PC-9 (cell line): ENCODE data around the gene LRP1-AS. TPM values are rescaled to one million over a fixed set of nuclear protein-coding genes. Genes with fewer than 3 reads are reported as not detected.

Source experiments
- BruUV-seq: library from RNA; stranded (reverse); fragments of 400-500 nt; replicated peaks from 2 replicates; lab custom pipeline; 2021; lab: Mats Ljungman, UMichigan
- CTCF ChIA-PET: fragments of 300-600 bp; sonication (Branson Sonifier 250); formaldehyde crosslinking; loops from one replicate; lab custom pipeline; 2022; ENCODE audit warnings: antibody characterized with exemption; lab: Charles Lee
- POLR2A ChIA-PET: fragments of 300-600 bp; sonication (Branson Sonifier 250); formaldehyde crosslinking; loops from one replicate; lab custom pipeline; 2022; ENCODE audit warnings: antibody characterized with exemption; ENCODE audit not compliant: unreplicated experiment; lab: Charles Lee
- DNase-seq, 2 experiments: peaks; one replicate each; pipeline versions ENCODE4 v3.0.0 to v3.0.0-alpha.2; 2015 to 2022; ENCODE audit warnings: mixed read lengths in 1 of 2
- H2AFZ ChIP-seq: fragments of 200-600 bp; sonication (generic); 2 replicates; pipeline ENCODE4 v1.8.1; 2017; ENCODE audit warnings: antibody characterized with exemption
- H3F3A ChIP-seq: fragments of 200-600 bp; sonication (generic); 2 replicates; pipeline ENCODE4 v1.8.1; 2017; ENCODE audit warnings: antibody characterized with exemption, mild to moderate bottlenecking, low read depth; ENCODE audit not compliant: insufficient read depth
- H3K27ac ChIP-seq: fragments of 200-600 bp; sonication (generic); 2 replicates; pipeline ENCODE4 v1.6.1; 2016; ENCODE audit warnings: mixed run types
- H3K27me3 ChIP-seq: fragments of 200-600 bp; sonication (generic); 2 replicates; pipeline ENCODE4 v1.6.1; 2016; ENCODE audit warnings: low read depth, mixed run types; ENCODE audit not compliant: insufficient read depth
- H3K36me3 ChIP-seq: fragments of 200-600 bp; sonication (generic); 2 replicates; pipeline ENCODE4 v1.6.1; 2016; ENCODE audit warnings: low read depth, mixed run types
- H3K4me1 ChIP-seq: fragments of 200-600 bp; sonication (generic); replicated peaks from 2 replicates; pipeline ENCODE4 v1.6.1; 2016; ENCODE audit warnings: mixed run types; ENCODE audit not compliant: insufficient read depth
- H3K4me2 ChIP-seq: fragments of 200-600 bp; sonication (generic); 2 replicates; pipeline ENCODE4 v1.6.1; 2017; ENCODE audit warnings: mixed run types
- H3K4me3 ChIP-seq: fragments of 200-600 bp; sonication (generic); 2 replicates; pipeline ENCODE4 v1.6.1; 2016; ENCODE audit warnings: mixed run types
- H3K79me2 ChIP-seq: fragments of 200-600 bp; sonication (generic); 2 replicates; pipeline ENCODE4 v1.6.1; 2017; ENCODE audit warnings: low read depth, mixed run types
- H3K9me2 ChIP-seq: fragments of 200-600 bp; sonication (generic); 2 replicates; pipeline ENCODE4 v1.8.1; 2017; ENCODE audit warnings: mild to moderate bottlenecking; ENCODE audit not compliant: insufficient read depth
- H3K9me3 ChIP-seq: fragments of 200-600 bp; sonication (generic); 2 replicates; pipeline ENCODE4 v1.8.1; 2016; ENCODE audit warnings: low read depth; ENCODE audit not compliant: insufficient read depth
- H4K20me1 ChIP-seq: fragments of 200-600 bp; sonication (generic); 2 replicates; pipeline ENCODE4 v1.8.1; 2017; ENCODE audit not compliant: insufficient read depth
- CTCF ChIP-seq: fragments of 200-600 bp; sonication (generic); conservative IDR thresholded peaks from 2 replicates; pipeline ENCODE4 v1.6.1; 2017; ENCODE audit warnings: mixed run types, antibody characterized with exemption, mild to moderate bottlenecking, moderate library complexity
- EZH2 ChIP-seq: fragments of 200-600 bp; sonication (generic); IDR thresholded peaks from 2 replicates; pipeline ENCODE4 v1.8.0; 2017; ENCODE audit warnings: antibody characterized with exemption, low read depth
- intact Hi-C: fragments of 100-400 bp; cut with micrococcal nuclease; formaldehyde crosslinking; loops from one replicate; pipeline ENCODE4 v1.10.0; 2022; ENCODE audit not compliant: unreplicated experiment
- total RNA-seq: library from RNA; stranded (reverse); gene quantifications from 2 replicates; pipeline ENCODE4 v1.2.3, GENCODE V29; 2021

Gene LRP1-AS
- total RNA-seq, 1 experiment from 2014 or later: not detected

- POLR2A ChIA-PET: no interaction called here
- no peak overlapping the region for H3K4me2 ChIP-seq
- no peaks in the 10 kb centered on the region for H3K79me2 ChIP-seq
- no peaks in the 10 kb centered on the region for H4K20me1 ChIP-seq
- H3K9me2 ChIP-seq: no peaks in the 10 kb centered on the region
- no peak for TF ChIP-seq CTCF
- no peak for TF ChIP-seq EZH2
- intact Hi-C loops: no loop called here
- H3K4me3 ChIP-seq: no peak overlapping the region
- no peaks in the 10 kb centered on the region for H3K4me1 ChIP-seq
- no peak for DNase-seq
- H3K27me3 ChIP-seq: no peaks in the 10 kb centered on the region
- H2AFZ ChIP-seq: no peak overlapping the region
- H3K36me3 ChIP-seq: no peaks in the 10 kb centered on the region
- H3K9me3 ChIP-seq: no peaks in the 10 kb centered on the region
- no peaks in the 10 kb centered on the region for H3F3A ChIP-seq
- H3K27ac ChIP-seq: no peak overlapping the region
- no TSS peak for BruUV-seq
- CTCF ChIA-PET: interaction anchor here (0.6 kb wide), 1 partner anchor 42 kb away, joined by 6 read pairs; no protein-coding TSS in a partner anchor
Observed at GRCh38 chr12:57195611-57196371, 48.4 kb upstream of the LRP1-AS start.

GRCh38 chr12:57195186-57195585 is 47.8 kb upstream of the LRP1-AS start:
- H3K9me3 ChIP-seq: no peaks in the 10 kb centered on the region
- H2AFZ ChIP-seq: no peak overlapping the region
- H3K36me3 ChIP-seq: no peaks in the 10 kb centered on the region
- H3K9me2 ChIP-seq: no peaks in the 10 kb centered on the region
- H3K4me2 ChIP-seq: no peak overlapping the region
- H3F3A ChIP-seq: no peaks in the 10 kb centered on the region
- BruUV-seq: no TSS peak
- H3K4me1 ChIP-seq: no peaks in the 10 kb centered on the region
- ChIA-PET CTCF (no interaction called here), POLR2A (no interaction called here)
- TF ChIP-seq EZH2 (no peak), CTCF (no peak)
- H3K4me3 ChIP-seq: no peak overlapping the region
- H3K79me2 ChIP-seq: no peaks in the 10 kb centered on the region
- no peak for DNase-seq
- intact Hi-C loops: no loop called here
- H4K20me1 ChIP-seq: no peaks in the 10 kb centered on the region
- H3K27ac ChIP-seq: no peak overlapping the region
- no peaks in the 10 kb centered on the region for H3K27me3 ChIP-seq

- Histone ChIP-seq H3K27me3 (no peaks in the 10 kb centered on the region), H3K4me2 (no peak overlapping the region), H3K9me2 (no peaks in the 10 kb centered on the region), H4K20me1 (no peaks in the 10 kb centered on the region), H3K79me2 (no peaks in the 10 kb centered on the region), H3K4me1 (no peaks in the 10 kb centered on the region), H3F3A (no peaks in the 10 kb centered on the region), H3K4me3 (no peak overlapping the region), H2AFZ (no peak overlapping the region), H3K36me3 (no peaks in the 10 kb centered on the region), H3K27ac (no peak overlapping the region), H3K9me3 (no peaks in the 10 kb centered on the region)
- TF ChIP-seq CTCF (no peak), EZH2 (no peak)
- CTCF ChIA-PET: no interaction called here
- no TSS peak for BruUV-seq
- intact Hi-C loops: no loop called here
- POLR2A ChIA-PET: interaction anchor here (0.6 kb wide), 1 partner anchor 173 kb away, joined by 16 read pairs; no protein-coding TSS in a partner anchor
- no peak for DNase-seq
Observed at GRCh38 chr12:57194253-57194652, 46.8 kb upstream of the LRP1-AS start.
